Ishikawa (cell line): ENCODE measurements around the gene NDUFA3.

ENCODE experiments used
- CEBPB ChIP-seq: IDR thresholded peaks from 2 replicates; pipeline ENCODE4 v1.6.1; 2012
- CREB1 ChIP-seq: IDR thresholded peaks from 2 replicates; pipeline ENCODE4 v1.6.1; 2012; ENCODE audit warnings: low read depth
- EGR1 ChIP-seq: IDR thresholded peaks from 2 replicates; pipeline ENCODE4 v1.6.1; 2012
- EP300 ChIP-seq: IDR thresholded peaks from 2 replicates; pipeline ENCODE4 v1.6.1; 2012; ENCODE audit warnings: borderline replicate concordance
- FOXM1 ChIP-seq: IDR thresholded peaks from 2 replicates; pipeline ENCODE4 v1.6.1; 2012; ENCODE audit warnings: low read depth, borderline replicate concordance
- NFIC ChIP-seq: IDR thresholded peaks from 2 replicates; pipeline ENCODE4 v1.6.1; 2012
- RAD21 ChIP-seq: IDR thresholded peaks from 2 replicates; pipeline ENCODE4 v1.6.1; 2012; ENCODE audit warnings: low read depth
- TAF1 ChIP-seq: IDR thresholded peaks from 2 replicates; pipeline ENCODE4 v1.6.1; 2012; ENCODE audit warnings: low read depth, mild to moderate bottlenecking
- TCF12 ChIP-seq: IDR thresholded peaks from 2 replicates; pipeline ENCODE4 v1.6.1; 2012; ENCODE audit warnings: low read depth
- TEAD4 ChIP-seq: IDR thresholded peaks from 2 replicates; pipeline ENCODE4 v1.6.1; 2012
- YY1 ChIP-seq: IDR thresholded peaks from 2 replicates; pipeline ENCODE4 v1.6.1; 2012; ENCODE audit warnings: low read depth
- ZBTB7A ChIP-seq: IDR thresholded peaks from 2 replicates; pipeline ENCODE4 v1.6.1; 2012; ENCODE audit warnings: low read depth
- TF ChIP-seq, protein P1 (sequence below): IDR thresholded peaks from 2 replicates; pipeline ENCODE4 v1.6.1; 2012; ENCODE audit warnings: low read depth, mild to moderate bottlenecking
- TF ChIP-seq, protein P2 (sequence below): IDR thresholded peaks from 2 replicates; pipeline ENCODE4 v1.6.1; 2012
- TF ChIP-seq, protein P3 (sequence below): IDR thresholded peaks from 2 replicates; pipeline ENCODE4 v1.6.1; 2012

Gene NDUFA3

DNA sequence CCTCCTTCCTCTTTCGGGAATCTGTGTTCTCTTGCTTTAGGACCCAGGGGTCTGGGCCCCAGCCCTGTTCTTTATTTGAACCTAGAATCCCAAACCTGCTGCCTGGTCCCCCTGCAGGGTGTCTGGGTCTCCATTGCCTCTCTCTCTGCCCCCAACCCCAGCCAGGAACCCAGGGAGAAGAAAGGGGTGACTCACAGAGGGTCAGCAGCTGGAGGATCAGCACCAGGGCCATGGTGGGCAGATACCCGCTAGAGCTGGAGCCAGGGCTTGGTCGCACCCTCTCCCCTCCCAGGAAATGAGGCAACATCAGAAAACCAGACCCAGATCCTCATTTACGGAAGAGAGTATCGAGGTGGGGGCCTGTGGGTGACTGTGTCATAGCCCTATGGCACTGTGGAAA, 2.1 kb upstream of the NDUFA3 start, which contains the start of gene OSCAR:
Gene OSCAR, minus strand, starts transcription at position 243 of the 400 bp plus-strand sequence. Its CDS starts 11 bp downstream, at position 232.
- no peak for TF ChIP-seq CREB1
- no peak for TF ChIP-seq ZBTB7A
- TF ChIP-seq NFIC, result no peak
- TF ChIP-seq TEAD4, result no peak
- TF ChIP-seq, protein P1, sequence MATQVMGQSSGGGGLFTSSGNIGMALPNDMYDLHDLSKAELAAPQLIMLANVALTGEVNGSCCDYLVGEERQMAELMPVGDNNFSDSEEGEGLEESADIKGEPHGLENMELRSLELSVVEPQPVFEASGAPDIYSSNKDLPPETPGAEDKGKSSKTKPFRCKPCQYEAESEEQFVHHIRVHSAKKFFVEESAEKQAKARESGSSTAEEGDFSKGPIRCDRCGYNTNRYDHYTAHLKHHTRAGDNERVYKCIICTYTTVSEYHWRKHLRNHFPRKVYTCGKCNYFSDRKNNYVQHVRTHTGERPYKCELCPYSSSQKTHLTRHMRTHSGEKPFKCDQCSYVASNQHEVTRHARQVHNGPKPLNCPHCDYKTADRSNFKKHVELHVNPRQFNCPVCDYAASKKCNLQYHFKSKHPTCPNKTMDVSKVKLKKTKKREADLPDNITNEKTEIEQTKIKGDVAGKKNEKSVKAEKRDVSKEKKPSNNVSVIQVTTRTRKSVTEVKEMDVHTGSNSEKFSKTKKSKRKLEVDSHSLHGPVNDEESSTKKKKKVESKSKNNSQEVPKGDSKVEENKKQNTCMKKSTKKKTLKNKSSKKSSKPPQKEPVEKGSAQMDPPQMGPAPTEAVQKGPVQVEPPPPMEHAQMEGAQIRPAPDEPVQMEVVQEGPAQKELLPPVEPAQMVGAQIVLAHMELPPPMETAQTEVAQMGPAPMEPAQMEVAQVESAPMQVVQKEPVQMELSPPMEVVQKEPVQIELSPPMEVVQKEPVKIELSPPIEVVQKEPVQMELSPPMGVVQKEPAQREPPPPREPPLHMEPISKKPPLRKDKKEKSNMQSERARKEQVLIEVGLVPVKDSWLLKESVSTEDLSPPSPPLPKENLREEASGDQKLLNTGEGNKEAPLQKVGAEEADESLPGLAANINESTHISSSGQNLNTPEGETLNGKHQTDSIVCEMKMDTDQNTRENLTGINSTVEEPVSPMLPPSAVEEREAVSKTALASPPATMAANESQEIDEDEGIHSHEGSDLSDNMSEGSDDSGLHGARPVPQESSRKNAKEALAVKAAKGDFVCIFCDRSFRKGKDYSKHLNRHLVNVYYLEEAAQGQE, result no peak
- no peak for TF ChIP-seq EGR1
- TF ChIP-seq RAD21, result no peak
- TF ChIP-seq, protein P2, sequence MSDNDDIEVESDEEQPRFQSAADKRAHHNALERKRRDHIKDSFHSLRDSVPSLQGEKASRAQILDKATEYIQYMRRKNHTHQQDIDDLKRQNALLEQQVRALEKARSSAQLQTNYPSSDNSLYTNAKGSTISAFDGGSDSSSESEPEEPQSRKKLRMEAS, result no peak
- no peak for TF ChIP-seq FOXM1
- TF ChIP-seq YY1, result no peak

DNA sequence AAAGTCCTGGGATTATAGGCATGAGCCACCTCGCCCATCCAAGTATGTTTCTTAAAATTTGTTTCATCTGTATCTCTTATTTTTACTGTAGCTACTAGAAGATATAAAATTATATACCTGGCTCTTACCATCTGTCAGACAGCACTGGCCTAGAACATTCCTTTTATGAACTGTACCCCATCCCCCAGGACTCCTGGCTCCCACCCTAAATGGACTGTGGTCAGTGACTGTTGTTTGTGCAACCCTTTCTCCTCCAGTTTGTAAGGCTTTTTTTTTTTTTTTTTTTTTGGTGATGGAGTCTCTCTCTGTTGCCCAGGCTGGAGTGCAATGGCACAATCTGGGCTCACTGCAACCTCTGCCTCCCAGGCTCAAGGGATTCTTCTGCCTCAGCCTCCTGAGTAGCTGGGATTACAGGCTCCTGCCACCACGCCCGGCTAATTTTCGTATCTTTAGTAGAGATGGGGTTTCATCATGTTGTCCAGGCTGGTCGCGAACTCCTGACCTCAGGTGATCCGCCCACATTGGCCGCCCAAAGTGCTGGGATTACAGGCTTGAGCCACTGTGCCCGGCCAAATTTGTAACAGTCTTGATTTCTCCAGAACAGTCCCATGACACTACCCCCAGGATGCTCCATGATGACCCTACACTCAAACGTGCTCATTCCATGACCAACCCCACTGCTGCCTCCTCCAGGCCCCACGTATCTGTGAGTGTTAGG, 2.5 kb downstream of the NDUFA3 start:
- TF ChIP-seq, protein P2, result no peak
- TF ChIP-seq CREB1, result no peak
- TF ChIP-seq RAD21, result no peak
- TF ChIP-seq TAF1, result no peak
- TF ChIP-seq CEBPB, result no peak
- TF ChIP-seq EP300, result no peak
- TF ChIP-seq TEAD4, result no peak
- TF ChIP-seq, protein P1, result no peak

DNA sequence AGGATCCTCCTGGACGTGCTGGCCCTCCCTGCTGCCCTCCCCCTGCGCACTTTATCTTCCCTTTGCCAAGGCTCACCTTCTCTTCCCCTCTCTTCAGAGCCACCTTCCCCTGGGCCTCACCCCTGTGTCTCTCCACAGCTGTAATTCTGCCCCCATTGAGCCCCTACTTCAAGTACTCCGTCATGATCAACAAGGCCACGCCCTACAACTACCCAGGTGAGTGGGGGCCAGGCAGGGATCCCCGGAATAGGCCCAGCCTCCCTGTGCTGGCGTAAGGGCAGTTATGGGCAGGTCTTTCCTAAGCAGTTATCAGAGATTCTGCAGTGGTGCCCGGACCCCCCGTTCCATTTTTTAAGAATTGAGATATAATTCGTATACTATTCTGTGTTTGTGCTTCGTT, 3.1 kb downstream of the NDUFA3 start:
- TF ChIP-seq CEBPB, result no peak
- no peak for TF ChIP-seq NFIC
- TF ChIP-seq, protein P1, result no peak
- no peak for TF ChIP-seq RAD21
- TF ChIP-seq TCF12, result no peak
- TF ChIP-seq FOXM1, result no peak
- TF ChIP-seq, protein P3, sequence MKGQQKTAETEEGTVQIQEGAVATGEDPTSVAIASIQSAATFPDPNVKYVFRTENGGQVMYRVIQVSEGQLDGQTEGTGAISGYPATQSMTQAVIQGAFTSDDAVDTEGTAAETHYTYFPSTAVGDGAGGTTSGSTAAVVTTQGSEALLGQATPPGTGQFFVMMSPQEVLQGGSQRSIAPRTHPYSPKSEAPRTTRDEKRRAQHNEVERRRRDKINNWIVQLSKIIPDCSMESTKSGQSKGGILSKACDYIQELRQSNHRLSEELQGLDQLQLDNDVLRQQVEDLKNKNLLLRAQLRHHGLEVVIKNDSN, result no peak
- TF ChIP-seq EP300, result no peak
- no peak for TF ChIP-seq TAF1
- TF ChIP-seq YY1, result no peak
- TF ChIP-seq ZBTB7A, result no peak
- TF ChIP-seq TEAD4, result no peak
- TF ChIP-seq CREB1, result no peak
- TF ChIP-seq, protein P2, result no peak
- no peak for TF ChIP-seq EGR1

DNA sequence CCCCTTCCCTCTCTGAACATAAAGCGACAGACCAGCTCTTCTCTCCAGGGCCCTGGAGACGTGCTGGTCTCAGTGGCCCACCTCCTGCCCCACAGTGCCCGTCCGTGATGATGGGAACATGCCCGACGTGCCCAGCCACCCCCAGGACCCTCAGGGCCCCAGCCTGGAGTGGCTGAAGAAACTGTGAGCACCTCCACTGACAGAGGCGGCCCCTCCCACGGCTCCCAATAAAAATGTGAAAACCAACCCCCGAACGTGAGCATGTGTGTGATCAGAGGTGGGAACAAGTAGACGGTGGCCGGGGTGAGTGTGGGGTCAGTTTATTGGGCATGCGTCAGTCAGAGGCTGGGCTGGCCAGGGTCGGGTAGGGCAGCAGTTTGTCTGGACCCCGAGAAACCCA, 4.1 kb downstream of the NDUFA3 start:
- TF ChIP-seq TCF12, result no peak
- TF ChIP-seq CEBPB, result no peak
- TF ChIP-seq TAF1, result no peak
- no peak for TF ChIP-seq CREB1
- TF ChIP-seq EGR1, result no peak
- TF ChIP-seq, protein P2, result no peak
- TF ChIP-seq, protein P1, result no peak
- TF ChIP-seq TEAD4, result no peak
- TF ChIP-seq YY1, result no peak
- no peak for TF ChIP-seq NFIC
- TF ChIP-seq, protein P3, result no peak
- TF ChIP-seq EP300, result no peak
- TF ChIP-seq RAD21, result no peak
- TF ChIP-seq ZBTB7A, result no peak
- no peak for TF ChIP-seq FOXM1
